ENCODE results near the gene KCTD18.

- TF ChIP-seq CTCF (IDR thresholded peaks at IDR 0.05; ENCODE audit: low read depth, low read length) (no peak), POLR2A (IDR thresholded peaks at IDR 0.05; ENCODE audit: extremely low read depth, insufficient read length) (no peak), MYC (IDR thresholded peaks at IDR 0.05; ENCODE audit: low read depth, low read length) (no peak)
These were observed 13.3 kb upstream of the KCTD18 start for GRCh38 chr2:200523158-200523557.

Data from NB4 (cell line).